Measurements from ENCODE around the gene TNS1.
A peak's percentile ranks its signal among the peaks of the same experiment; 100 is the strongest.

Gene TNS1

DNA sequence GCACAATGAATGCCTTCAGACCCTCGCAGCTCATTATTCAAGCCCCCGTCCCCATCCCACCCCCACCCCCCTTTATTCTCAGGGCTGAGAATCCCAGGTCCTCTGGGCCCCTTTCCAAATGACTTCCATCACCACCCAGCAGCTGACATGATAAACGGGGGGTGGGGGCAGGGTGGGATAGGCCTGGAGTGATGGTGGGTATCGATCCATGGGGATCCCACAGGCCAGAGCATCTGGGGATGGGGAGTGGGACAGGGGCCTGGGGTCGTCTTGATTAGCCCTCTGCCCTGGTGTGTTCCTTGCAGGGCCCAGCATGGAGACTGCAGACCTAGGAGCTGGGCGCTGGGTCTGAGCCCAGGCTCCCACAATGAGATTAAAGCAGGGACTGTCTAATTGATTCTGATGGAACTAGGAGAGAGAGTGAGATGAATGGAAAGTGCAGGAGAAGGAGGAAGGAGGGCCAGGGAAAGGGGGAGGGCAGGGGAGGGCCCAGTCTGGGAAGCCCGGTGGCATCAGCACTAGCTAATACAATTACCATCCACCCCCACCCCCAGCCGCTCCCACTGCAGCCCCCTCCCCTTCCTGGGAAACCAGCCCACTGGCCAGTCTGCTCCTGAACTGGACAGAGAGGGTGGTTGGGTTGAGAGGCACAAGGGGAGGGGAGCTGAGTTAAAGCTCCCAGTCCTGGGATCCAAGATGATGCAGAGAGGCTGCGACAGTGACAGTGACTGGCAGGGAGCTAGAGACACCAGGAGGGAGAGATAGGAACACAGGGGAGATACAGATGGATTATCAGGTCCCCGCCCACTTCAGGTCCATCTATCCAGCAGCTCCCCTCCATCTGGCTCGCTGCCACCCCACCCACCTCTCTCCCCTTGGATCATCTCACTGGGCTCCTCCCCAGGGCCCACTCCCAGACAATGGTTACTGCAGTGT is 13.1 kb upstream of the TNS1 start:
- DNase-seq (ENCODE audit: low read depth in 2 of 2) = no peak

DNA sequence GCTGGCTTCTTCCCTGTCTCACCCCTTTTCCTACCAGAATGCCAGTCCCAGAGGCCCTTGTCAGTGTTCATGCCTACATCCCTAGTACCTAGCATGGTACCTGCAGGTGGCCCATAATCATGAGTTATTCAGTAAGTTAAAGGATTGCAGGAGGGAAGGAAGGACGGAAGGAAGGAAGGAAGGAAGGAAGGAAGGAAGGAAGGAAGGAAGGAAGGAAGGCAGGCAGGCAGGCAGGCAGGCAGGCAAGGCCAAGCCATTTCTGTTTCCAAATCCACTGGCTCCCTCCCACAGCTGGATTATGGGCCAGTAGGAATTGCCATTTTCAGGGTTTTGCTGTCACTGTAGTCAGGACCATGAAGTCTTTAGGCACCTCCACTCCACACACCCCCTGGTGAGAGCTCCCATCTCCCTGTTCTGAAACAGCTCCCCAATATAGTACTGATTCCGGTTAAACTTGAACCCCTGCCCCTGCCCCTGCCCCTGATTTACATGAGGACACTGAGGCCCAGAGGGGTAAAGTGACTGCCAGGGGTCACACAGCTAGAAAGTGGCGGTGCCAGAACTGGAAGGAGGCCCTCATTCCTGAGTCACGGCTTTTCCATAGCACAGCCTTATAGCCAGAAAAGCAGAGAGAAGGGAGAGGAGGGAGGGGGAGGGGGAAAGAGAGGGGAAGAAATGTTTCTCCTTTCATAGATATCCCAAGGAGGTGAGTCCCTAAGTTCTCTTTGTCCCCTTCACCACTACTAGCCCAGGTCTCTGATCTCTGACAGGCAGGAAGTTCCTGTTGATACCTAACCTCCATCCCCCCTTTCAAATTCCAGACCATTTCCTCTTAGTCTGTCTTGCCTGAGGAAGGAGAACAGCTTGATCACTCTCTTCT is 12.2 kb upstream of the TNS1 start:
- DNase-seq (ENCODE audit: low read depth in 2 of 2) = no peak

DNA sequence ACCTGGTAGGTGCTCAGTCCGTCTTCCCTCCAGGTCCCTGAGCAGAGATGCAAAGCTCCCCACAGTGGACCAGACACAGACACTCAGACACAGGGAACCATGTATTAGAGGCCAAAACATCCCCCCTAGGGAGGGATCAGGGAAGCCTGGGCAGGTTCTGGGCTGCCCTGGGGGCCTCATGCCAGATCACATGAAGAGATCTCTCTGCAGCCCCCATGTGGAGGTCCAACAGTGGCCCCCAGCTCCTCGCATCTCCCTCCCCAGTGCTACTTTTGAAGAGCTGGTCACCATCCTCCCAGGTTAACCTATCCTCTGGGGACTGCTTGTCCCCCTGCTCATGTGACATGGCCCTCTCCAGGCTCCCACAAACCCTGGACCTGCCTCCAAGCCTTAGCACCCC is 10.5 kb upstream of the TNS1 start:
- no peak for DNase-seq (ENCODE audit: low read depth in 2 of 2)

DNA sequence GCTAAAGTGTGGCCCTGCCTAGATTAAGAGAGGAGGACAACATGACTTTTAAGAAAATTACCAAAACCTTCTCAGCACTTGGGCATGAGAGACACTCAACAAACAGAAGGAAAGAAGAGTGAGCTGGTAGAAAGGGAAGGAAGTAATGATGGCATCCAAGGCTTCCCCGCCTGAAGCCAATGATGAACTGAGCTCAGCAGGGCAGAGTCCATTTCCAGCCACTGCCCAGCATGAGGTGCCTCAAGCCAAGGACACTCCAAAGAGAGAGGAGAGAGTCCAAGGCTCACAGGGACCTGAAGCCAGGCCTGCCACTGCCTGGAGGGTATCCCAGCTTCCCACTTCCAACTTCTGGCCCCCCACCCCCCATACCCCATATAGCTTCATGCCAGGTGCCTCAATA is 9.5 kb upstream of the TNS1 start:
- DNase-seq (ENCODE audit: low read depth in 2 of 2) = no peak

DNA sequence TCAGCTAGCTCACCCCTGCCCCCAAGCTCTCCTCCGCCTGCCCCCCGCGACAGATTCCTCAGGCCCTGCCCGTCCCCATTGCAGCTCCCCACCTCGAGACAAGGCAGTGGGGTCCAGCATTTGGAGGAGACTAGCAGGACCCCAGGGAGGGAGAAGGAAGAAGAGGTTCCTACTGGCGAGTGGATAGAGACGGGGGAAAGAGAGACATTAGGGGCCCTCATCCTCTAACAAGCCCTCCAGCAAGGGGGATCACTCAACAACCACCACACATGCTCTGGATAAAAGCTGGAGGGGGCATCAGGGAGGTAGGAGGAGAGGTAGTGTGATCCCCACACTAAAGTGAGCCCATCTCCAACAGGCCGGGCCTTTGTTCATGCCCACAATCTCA is 8.9 kb upstream of the TNS1 start:
- DNase-seq (ENCODE audit: low read depth in 2 of 2) = no peak

DNA sequence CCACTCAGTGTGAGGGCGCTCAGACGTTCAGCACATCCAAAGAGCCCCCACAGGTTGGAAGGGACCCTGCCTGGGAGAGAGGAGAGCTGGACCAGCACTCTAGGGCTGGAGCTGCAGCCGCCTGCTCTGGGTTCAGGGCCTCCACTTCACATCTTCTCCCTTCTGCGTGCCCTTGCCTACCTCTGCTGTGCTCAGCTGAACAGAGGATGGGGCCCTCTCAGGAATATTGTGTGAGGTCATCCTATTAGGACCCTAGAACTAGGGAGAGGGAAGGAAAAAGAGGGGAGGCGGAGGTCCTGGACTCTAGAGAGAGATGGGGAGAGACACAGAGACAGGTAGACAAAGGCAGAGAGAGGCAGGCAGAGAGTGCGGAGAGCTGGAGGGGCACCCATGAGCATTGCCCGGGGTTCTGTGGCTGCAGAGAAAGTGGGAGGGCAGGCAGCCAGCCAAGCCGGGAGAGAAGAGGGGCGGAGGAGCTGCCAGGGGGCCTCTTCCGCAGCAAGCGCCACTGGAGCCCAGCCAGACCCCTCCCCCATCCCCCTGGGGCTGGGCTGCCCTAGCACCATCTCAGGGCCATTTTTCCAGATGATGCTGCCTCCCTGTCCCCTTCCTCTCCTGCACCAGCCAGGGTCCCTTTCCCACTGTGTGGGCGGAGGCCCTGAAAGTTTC is 8.3 kb upstream of the TNS1 start:
- DNase-seq (ENCODE audit: low read depth in 2 of 2) = no peak

DNA sequence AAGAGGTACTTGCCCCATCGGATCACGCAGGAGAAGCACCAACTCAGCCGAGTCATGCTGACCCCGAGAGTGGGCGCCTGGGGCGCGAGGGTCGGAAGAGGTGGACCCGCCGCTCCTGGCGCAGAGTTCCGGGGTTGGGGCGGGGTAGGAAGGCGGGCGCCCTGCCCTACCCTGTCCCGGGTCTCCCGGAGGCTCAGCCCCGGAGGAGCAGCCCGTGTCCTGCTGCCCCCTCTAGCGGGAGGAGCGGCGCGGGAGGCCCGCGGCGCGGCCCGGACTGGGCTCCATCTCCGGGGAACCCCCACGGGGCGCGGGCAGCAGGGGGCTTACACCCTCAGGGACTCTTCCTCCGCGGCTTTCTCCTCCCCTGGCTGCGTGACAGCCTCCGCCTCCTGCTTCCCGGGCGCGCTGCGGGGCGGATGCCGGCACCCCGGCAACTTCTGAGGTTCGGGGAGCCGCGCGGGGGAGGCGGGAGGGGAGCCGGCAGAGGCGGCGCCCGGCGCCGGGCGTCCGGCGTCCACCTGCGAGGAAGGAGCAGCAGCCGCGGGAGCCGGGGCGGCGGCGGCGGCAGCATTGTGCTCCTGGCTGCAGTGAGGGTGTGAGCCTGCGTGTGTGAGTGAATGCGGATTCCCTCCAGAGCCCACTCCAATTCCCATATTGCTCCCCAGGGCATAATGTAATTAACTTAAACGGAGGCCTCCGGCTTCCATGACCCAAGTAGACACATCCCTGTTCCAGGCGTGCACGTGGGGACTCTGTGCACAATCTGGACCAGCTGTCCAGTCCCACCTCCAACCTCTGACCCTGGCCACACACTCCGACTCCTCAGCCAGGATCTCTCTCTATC is 7.6 kb upstream of the TNS1 start:
- DNase-seq (ENCODE audit: low read depth in 2 of 2) = peak in 1 of 2 donors; percentile 4

DNA sequence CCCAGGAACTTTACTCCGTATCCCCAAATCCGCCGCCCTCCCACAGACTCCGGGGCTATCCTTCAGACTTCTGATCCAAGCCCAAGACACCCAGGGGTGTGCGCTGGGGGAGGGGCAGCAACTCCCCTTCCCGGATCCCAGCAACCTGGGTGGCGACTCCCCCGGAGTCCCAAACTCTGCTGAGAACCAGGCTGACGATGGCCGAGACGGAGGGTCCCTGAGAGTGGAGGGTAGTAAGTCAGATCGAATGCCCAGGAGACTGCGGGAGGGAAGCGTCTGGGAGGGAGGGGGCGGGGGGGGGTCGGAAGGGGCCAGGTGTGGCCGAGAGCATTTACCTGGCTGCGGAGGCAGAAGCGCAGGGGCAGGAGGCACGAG is 7.0 kb upstream of the TNS1 start:
- DNase-seq (ENCODE audit: low read depth in 2 of 2) = no peak

DNA sequence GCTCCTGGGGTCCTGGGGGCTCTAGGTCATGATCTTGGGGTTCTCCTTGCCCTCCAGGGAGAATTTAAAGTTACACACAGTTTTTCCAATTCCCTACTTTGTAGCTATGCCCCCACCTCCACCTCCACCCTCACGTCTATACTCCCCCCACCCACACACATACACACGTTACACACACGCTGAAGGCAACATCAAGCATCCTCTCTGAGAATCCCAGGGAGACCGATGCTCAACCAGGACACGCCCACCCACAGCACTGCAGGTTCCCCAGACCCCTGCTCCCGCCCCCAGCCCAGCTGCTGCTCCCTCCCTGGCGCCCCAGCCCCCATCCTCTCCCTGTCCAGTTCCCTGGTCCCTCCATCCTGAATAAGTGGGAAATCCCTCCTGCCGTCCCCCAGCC is 6.4 kb upstream of the TNS1 start:
- no peak for DNase-seq (ENCODE audit: low read depth in 2 of 2)

DNA sequence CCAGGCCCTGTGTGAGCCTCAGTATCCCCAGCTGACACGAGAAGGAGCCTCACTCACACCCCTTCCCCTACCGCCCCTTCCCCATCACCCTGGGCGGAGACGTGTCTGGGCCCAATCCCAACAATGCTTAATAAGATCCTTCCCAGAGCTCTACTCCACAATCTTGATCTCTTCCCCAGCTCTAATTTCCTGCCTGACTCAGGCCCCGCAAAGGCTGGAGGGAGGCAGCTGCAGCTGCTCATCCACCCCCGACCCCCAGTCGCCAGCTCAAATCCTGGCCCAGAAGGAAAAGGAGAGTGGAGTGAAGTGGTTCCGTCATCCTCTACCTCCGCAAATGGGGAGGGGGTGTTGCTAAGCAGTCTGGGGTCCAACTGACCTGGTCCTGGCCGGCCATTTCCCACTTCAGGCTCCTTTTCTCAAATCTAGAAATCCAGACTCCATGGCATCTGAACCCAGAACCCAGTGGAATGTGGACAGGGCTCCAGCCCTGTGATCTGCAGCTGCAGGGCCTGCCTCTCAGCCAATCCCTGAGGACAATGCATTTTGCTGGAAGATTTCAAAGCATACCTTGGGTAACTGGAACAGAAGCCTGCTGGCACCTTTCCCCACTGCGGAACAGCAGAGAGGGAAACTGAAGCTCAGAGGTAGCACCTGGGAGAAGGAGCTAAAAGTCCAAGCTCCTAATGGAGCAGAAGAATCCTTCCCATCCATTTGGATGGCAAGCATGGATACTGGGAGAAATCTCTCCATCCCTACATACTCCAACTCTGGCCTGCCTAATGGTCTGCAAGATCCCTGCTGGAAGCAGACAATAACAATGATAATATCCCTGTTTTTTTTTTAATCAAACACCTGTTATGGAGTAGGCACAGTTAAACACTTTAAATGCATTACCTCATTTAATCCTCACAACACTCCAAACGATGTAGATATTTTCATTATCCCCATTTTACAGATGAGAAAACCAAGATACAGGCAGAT is 5.6 kb upstream of the TNS1 start:
- DNase-seq (ENCODE audit: low read depth in 2 of 2) = no peak

DNA sequence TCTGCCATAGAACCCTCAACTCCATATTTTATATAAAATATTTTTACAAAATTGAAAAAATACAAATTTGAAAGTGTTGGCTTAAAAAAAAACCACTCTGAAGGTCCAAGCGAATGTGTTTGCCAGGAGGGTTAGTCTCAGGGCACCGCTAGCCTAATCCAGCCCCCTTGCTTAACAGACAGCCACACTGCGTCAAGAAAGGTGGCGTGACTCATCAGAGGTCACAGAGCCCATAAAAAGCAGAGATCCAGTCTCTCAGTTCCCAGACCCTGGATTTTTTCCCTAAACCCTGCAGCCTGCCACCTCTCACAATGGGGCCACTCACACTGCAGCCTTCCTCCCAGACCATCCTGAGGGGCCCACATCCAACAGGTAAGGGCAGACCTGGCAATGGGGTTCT is 3.9 kb upstream of the TNS1 start:
- no peak for DNase-seq (ENCODE audit: low read depth in 2 of 2)

DNA sequence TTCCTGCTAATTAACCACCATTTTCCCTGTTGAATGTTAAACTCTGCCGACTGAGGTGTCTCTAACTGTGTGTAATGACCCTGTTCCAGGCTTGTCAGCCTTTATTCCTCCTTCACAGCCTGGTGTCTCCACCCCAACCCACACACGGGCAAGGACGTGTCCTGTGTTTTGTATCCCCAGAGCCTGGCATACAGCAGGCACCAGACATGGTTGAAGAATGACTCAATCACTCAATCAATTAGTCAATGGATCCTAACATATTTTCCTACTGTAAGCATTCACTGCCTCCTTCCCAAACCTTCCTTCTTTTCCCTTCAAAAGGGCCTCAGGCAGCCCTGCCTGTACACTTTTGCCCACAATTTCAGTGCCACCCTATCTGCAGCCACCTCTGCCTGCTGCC is 2.7 kb upstream of the TNS1 start:
- DNase-seq (ENCODE audit: low read depth in 2 of 2) = no peak

DNA sequence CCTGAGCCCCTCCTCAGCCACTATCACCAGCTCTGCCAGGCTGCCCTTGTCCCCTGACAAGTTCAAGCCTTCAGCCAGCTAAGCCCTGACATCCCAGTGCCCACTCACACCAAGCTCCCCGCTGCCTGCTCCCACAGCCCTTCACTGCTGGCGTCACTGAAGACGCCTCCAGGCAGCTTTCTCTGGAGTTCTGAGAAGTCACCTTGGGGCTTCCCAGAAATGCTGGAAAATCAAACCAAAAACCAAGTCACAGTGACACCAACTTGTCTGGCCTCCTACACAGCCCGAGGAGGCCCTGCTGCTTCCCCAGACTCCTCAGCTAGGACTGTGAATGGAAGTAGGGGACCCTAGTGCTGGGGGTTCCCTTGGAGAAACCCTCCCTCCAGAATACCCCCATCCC is 2.2 kb upstream of the TNS1 start:
- no peak for DNase-seq (ENCODE audit: low read depth in 2 of 2)

DNA sequence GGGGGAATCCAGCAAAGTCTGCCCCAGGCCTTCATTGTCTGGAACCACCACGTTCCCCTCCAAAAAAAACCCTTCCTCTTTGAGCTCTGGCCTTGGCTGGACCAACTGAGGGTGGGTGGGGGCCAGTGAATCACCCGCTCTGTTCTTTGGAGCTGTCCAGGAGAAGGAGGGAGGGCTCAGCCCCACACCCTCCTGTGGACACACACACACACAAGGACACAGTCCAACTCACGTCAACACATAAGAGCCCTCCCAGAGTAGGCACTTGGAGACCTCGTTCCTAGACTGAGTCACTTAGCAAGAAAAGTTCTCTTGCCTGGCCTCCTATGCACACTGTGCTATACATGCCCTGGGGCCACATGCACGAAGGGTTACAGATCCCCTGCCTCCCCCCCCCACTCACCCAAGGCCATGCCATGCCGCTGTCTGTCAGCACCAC is 1.2 kb upstream of the TNS1 start:
- no peak for DNase-seq (ENCODE audit: low read depth in 2 of 2)

DNA sequence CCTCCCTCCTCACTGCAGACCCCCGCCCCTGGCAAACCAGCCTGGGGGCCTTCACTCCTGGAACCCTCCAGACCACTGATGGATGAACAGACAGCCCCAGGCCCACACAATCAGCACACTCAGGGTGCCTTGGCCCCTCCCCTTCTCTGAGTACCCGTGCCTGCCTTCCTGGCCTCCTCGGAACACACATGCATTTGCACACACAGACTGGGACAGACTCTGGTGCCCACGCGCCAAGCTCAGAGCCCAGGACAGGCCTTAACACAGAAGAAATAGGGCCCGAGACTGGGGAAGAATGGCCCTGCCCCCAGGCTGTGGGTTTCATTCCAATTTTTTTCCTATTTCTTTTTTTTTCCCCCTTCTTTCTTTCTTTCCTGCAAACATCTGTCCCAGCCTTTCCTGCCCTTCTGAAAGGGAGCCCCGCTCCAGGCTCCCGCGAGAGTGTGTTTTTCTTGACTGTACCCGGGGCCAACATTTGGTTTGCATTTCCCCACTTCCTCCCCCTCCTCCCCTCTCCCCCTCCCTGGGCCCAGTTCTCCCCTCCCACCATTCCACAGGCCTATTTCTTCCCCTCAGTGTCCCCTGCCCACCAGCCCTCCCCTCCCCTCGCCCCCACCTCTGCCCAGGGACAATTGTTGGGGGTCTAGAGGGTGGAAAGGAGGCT is 618 bp upstream of the TNS1 start:
- DNase-seq (ENCODE audit: low read depth in 2 of 2) = no peak

DNA sequence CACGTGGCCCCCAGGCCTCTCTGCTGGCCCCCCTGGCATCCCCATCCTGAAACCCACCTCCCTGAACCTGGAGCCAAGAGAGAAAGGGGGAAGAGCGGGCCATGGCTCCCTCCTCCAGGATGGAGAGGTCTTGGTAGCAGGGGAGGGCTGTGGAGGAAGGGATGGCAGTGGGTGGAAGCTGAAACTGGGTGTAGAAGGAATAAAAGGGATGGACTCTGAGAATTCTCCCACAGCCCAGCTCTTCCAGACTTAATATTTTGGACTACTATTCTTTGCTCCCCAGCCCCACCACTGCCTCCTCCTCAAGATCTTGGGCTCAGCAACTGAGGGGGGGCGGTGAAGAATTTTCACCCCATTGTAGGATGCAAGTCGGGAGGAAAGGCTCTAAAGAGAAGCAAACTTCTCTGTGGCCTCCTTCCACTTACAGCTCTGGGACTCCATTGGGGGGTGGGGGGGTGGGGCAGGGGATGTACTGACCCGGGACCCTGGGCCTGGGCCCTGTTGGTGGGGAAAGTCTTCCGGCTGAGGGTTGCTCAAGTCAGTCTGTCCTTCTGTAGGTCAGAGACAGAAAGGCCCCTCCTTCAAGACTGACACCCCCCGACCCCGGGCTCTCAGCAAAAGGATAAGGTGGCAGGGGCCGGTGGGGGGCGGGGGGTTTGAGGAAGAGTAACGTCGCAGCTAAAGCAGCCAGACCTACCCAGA is 501 bp downstream of the TNS1 start:
- no peak for DNase-seq (ENCODE audit: low read depth in 2 of 2)

DNA sequence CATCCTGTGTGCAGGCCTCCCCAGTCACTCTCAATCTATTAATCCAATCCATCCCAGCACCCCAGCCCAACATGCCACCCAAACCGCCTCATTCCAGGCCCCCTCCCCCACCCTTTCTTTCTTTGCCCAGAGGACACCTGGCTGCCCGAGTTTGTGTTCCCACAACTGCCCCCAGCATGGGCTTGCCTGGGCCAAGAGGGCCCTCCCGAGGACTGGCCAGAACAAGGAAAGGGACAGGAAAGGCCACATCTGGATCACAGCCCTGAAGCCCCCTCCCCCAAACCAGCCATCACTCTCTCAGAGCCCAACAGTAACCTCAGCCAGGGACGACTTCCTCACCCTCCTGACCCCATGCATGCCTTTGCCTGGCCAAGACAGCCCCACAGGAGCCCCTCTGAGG is 1.2 kb downstream of the TNS1 start:
- no peak for DNase-seq (ENCODE audit: low read depth in 2 of 2)

DNA sequence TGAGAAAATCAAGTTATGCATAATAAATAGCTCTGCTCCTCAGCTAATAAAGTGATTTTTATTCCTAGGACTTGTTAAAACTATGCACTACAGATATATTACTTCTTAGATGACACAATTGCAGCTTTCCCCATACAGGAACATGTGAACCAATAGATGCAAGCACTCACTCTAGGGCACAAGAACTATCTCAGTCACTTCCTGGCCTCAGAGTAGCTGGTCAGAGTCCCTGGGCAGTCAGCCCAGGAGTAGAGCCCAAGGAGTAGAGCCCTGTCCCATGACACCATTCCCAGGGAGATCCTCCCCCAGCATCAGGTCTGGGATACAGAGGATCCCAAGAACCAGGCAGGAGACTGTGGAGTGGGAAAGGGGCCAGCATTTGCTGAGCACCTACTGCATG is 2.7 kb downstream of the TNS1 start:
- no peak for DNase-seq (ENCODE audit: low read depth in 2 of 2)

DNA sequence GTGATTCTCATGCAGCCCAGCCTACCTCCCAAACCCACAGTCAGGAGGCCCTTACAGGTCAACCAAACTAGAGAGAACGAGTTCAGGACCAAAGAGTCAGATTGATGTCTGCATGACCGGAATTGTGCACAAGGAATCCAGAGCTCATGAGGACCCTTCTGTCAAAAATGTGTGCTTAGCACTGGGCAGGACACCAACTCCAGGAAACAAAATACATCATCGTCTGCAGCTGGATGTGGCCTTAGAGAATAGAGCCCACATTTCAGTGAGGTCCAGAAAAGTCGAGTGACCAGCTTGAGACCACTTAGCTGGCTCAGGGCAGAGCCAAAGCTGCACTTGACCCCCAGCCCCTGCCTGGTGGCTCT is 3.2 kb downstream of the TNS1 start:
- DNase-seq (ENCODE audit: low read depth in 2 of 2) = no peak
